Measurements from ENCODE around the gene SAMD1. TPM values are rescaled to one million over a fixed set of nuclear protein-coding genes. Genes with fewer than 3 reads are reported as not detected.
A peak's percentile ranks its signal among the peaks of the same experiment; 100 is the strongest.
"Not testable (repeated sequence)": the region's sequence is repeated elsewhere in the genome, so short reads cannot be mapped to it uniquely, and the experiment has no call there.

SAMD1 gene
- polyA plus RNA-seq, 1 donor (not counting 4 experiments of a cell fraction or from before 2014, with no cell fraction given) = 5.3 TPM

DNA sequence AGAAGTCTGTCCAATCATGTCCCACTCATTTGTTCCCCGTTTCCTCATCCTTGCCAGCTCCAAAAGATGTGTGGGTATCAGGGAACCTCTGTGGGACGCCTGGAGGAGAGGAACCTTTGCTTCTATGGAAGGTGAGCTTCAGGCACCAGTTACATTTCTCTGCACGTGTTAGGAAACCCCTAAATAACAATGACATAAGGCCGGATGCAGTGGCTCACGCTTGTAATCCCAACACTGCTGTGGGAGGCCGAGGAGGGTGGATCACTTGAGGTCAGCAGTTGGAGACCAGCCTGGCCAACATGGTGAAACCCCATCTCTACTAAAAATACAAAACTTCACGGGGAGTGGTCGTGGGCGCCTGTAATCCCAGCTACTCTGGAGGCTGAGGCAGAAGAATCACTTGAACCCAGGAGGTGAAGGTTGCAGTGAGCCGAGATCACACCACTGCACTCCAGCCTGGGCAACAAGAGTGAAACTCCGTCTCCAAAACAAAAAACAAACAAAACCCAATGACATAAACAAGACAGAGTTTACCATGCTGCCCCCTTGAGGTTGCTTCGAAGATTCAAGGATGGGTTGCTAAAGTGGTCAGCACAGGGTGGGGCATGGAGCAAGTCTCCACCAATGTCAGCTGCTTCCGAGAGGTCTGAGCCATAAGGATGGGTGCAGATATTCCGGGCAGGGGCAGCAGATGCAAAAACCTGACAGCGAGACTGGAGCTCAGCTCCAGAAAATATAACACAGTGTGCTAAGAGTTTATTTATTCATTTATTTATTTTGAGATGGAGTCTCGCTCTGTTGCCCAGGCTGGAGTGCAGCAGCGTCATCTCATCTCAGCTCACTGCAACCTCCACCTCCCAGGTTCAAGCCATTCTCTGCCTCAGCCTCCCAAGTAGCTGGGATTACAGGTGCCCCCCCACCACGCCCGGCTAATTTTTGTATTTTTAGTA lies 47.6 kb downstream of the SAMD1 start:
- peak overlapping the region; percentile 45 for H3K27ac ChIP-seq (ENCODE audit: control insufficient read depth, insufficient read depth, low read length)
- DNase-seq (ENCODE audit: low read depth, low spot score); H4K20me1 ChIP-seq (ENCODE audit: control insufficient read depth, extremely low read depth, insufficient read depth, low read length); H3K4me1 ChIP-seq (ENCODE audit: control insufficient read depth, extremely low read depth, insufficient read depth, low read length); dilution Hi-C loops (cut with MboI; ENCODE audit: extremely low pct_ligation_motif_present, low sequenced_read_pairs); H3K4me2 ChIP-seq (ENCODE audit: control insufficient read depth, extremely low read depth, insufficient read depth, low read depth, low read length); H3K36me3 ChIP-seq (ENCODE audit: control insufficient read depth in 2 of 2, extremely low read depth in 1 of 2, insufficient read depth in 2 of 2, low read length in 2 of 2); H3K4me3 ChIP-seq (ENCODE audit: control insufficient read depth in 2 of 3, extremely low read depth in 1 of 3, insufficient read depth in 2 of 3, low read depth in 1 of 3, low read length in 3 of 3); H3K9me3 ChIP-seq (ENCODE audit: control insufficient read depth, low read depth, low read length); H3K9me1 ChIP-seq (ENCODE audit: control insufficient read depth, extremely low read depth, insufficient read depth, low read length); H3K79me2 ChIP-seq (ENCODE audit: control insufficient read depth, insufficient read depth, low read length); H3K9ac ChIP-seq (ENCODE audit: control insufficient read depth, extremely low read depth, insufficient read depth, low read length); H2AFZ ChIP-seq (ENCODE audit: control insufficient read depth, low read length); FAIRE-seq; H3K27me3 ChIP-seq (ENCODE audit: control insufficient read depth, extremely low read depth, insufficient read depth, low read length): not testable (repeated sequence)
- TF ChIP-seq, protein P1, sequence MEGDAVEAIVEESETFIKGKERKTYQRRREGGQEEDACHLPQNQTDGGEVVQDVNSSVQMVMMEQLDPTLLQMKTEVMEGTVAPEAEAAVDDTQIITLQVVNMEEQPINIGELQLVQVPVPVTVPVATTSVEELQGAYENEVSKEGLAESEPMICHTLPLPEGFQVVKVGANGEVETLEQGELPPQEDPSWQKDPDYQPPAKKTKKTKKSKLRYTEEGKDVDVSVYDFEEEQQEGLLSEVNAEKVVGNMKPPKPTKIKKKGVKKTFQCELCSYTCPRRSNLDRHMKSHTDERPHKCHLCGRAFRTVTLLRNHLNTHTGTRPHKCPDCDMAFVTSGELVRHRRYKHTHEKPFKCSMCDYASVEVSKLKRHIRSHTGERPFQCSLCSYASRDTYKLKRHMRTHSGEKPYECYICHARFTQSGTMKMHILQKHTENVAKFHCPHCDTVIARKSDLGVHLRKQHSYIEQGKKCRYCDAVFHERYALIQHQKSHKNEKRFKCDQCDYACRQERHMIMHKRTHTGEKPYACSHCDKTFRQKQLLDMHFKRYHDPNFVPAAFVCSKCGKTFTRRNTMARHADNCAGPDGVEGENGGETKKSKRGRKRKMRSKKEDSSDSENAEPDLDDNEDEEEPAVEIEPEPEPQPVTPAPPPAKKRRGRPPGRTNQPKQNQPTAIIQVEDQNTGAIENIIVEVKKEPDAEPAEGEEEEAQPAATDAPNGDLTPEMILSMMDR (optimal IDR thresholded peaks at IDR 0.05 in 1 of 3, IDR thresholded peaks at IDR 0.05 in 1 of 3, conservative IDR thresholded peaks at IDR 0.05 in 1 of 3; ENCODE audit: extremely low read depth in 1 of 3, insufficient read depth in 2 of 3, low read length in 3 of 3) = peak; percentile 57 to 63 (median 60)

DNA sequence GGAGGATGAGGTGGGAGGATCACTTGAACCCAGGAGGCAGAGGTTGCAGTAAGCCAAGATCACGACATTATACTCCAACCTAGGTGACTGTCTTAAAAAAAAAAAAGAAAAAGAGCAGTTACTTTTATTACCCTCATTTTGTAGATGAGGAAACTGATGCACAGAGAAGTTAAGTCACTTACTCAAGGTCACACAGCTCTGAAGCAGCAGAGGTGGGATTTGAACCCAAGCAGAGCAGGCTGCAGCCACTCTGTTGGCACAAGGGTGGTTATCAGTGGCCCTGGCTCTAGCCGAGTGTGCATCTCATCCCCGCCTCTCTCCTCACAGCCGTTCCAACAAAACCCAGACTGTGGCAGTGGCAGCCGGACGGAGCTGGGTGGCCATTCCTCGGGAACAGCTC lies 51.4 kb downstream of the SAMD1 start:
- Histone ChIP-seq H3K27me3 (ENCODE audit: control insufficient read depth, extremely low read depth, insufficient read depth, low read length) (no peaks in the 10 kb centered on the region), H3K36me3 (ENCODE audit: control insufficient read depth in 2 of 2, extremely low read depth in 1 of 2, insufficient read depth in 2 of 2, low read length in 2 of 2) (no peaks in the 10 kb centered on the region), H3K4me2 (ENCODE audit: control insufficient read depth, extremely low read depth, insufficient read depth, low read depth, low read length) (no peak overlapping the region), H4K20me1 (ENCODE audit: control insufficient read depth, extremely low read depth, insufficient read depth, low read length) (no peaks in the 10 kb centered on the region), H3K27ac (ENCODE audit: control insufficient read depth, insufficient read depth, low read length) (no peak overlapping the region), H3K79me2 (ENCODE audit: control insufficient read depth, insufficient read depth, low read length) (no peaks in the 10 kb centered on the region), H3K9me3 (ENCODE audit: control insufficient read depth, low read depth, low read length) (no peaks in the 10 kb centered on the region), H3K4me1 (ENCODE audit: control insufficient read depth, extremely low read depth, insufficient read depth, low read length) (no peaks in the 10 kb centered on the region), H3K4me3 (ENCODE audit: control insufficient read depth in 2 of 3, extremely low read depth in 1 of 3, insufficient read depth in 2 of 3, low read depth in 1 of 3, low read length in 3 of 3) (no peak overlapping the region), H2AFZ (ENCODE audit: control insufficient read depth, low read length) (no peak overlapping the region), H3K9ac (ENCODE audit: control insufficient read depth, extremely low read depth, insufficient read depth, low read length) (no peak overlapping the region), H3K9me1 (ENCODE audit: control insufficient read depth, extremely low read depth, insufficient read depth, low read length) (no peaks in the 10 kb centered on the region)
- TF ChIP-seq, protein P1 (optimal IDR thresholded peaks at IDR 0.05 in 1 of 3, IDR thresholded peaks at IDR 0.05 in 1 of 3, conservative IDR thresholded peaks at IDR 0.05 in 1 of 3; ENCODE audit: extremely low read depth in 1 of 3, insufficient read depth in 2 of 3, low read length in 3 of 3) = no peak
- TF ChIP-seq EZH2 (IDR thresholded peaks at IDR 0.05; ENCODE audit: low read length) = no peak
- DNase-seq (ENCODE audit: low read depth, low spot score) = no peak
- no peak for FAIRE-seq
- dilution Hi-C loops (cut with MboI; ENCODE audit: extremely low pct_ligation_motif_present, low sequenced_read_pairs) = no loop called here

Other genes starting within 250 kb of the SAMD1 start
- gene NANOS3, start 213.6 kb downstream of the SAMD1 start, polyA plus RNA-seq = 0.18 TPM in 1 of 3 replicates, not detected in the others
- gene BRME1, start 184.6 kb downstream of the SAMD1 start, polyA plus RNA-seq = 0.22 to 0.57 TPM (median 0.26 TPM) in 3 replicates
- gene CC2D1A, start 184.6 kb downstream of the SAMD1 start, polyA plus RNA-seq = 11.2 to 15.6 TPM (median 14.7 TPM) in 3 replicates
- gene PODNL1, start 152.3 kb downstream of the SAMD1 start, polyA plus RNA-seq = 1.0 to 2.1 TPM (median 1.5 TPM) in 3 replicates
- gene DCAF15, start 138.2 kb downstream of the SAMD1 start, polyA plus RNA-seq = 15.1 to 22.2 TPM (median 18.7 TPM) in 3 replicates
- gene RFX1, start 84.4 kb downstream of the SAMD1 start, polyA plus RNA-seq = 0.45 to 0.97 TPM (median 0.48 TPM) in 3 replicates
- gene RLN3, start 62.6 kb downstream of the SAMD1 start, polyA plus RNA-seq = not detected in 3 replicates
- 2.2 to 3.0 TPM (median 2.8 TPM) in 3 replicates for gene IL27RA, start 59.0 kb downstream of the SAMD1 start, polyA plus RNA-seq
- not detected in 3 replicates for gene PALM3, start 28.7 kb downstream of the SAMD1 start, polyA plus RNA-seq
- 0.79 to 1.2 TPM (median 0.96 TPM) in 3 replicates for gene MISP3, start 18.0 kb downstream of the SAMD1 start, polyA plus RNA-seq
- gene C19orf67, start 5.0 kb downstream of the SAMD1 start, polyA plus RNA-seq = not detected in 3 replicates
- gene PRKACA, start 27.0 kb upstream of the SAMD1 start, polyA plus RNA-seq = 10.1 to 57.2 TPM (median 13.7 TPM) in 3 replicates
- gene ASF1B, start 45.8 kb upstream of the SAMD1 start, polyA plus RNA-seq = 2.1 to 13.1 TPM (median 7.8 TPM) in 3 replicates
- 3.2 to 6.8 TPM (median 4.6 TPM) in 3 replicates for gene ADGRL1, start 115.4 kb upstream of the SAMD1 start, polyA plus RNA-seq